ENCODE data around the gene PRKCE.

Gene PRKCE

DNA sequence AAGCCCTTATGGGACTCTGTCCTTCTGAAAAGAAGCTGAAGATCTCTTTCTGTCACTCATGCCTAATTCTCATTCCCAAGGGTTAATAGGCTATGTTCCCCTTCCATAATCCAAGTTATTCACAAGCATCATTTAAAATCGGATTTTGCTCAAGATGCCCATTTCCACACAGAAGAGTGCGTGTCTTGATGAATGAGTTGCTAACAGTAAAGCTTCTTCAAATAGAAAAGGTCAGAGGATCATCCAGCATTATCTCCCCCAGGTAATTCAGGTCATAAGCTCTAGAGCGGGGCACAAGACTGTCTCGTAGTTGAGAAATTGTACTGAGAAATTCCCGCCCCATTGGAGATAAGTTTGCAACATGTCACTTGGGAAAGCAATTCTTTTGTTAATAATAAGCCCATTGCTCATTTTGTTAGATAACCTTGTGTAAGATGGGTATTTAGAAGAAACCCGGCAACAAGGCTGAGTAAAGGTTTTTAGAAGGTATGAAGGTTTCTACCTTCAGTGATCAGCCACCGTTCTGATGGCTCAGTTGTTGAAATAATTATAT lies 355.1 kb downstream of the PRKCE start:
- DNase-seq (ENCODE audit: low read depth in 1 of 2, low spot score in 1 of 2) = no peak

DNA sequence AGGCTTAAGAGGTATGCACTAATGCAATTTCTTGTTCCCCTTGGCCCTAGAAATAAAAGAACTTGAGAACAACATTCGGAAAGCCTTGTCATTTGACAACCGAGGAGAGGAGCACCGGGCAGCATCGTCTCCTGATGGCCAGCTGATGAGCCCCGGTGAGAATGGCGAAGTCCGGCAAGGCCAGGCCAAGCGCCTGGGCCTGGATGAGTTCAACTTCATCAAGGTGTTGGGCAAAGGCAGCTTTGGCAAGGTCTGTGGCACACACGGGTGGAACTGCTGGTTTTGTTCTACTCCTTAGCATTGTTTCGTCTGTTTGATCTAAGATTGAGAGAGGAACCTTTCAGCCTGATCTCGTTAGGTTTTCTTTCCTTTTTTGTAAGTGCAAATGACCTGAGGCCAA lies 355.9 kb downstream of the PRKCE start:
- no peak for DNase-seq (ENCODE audit: low read depth in 1 of 2, low spot score in 1 of 2)

DNA sequence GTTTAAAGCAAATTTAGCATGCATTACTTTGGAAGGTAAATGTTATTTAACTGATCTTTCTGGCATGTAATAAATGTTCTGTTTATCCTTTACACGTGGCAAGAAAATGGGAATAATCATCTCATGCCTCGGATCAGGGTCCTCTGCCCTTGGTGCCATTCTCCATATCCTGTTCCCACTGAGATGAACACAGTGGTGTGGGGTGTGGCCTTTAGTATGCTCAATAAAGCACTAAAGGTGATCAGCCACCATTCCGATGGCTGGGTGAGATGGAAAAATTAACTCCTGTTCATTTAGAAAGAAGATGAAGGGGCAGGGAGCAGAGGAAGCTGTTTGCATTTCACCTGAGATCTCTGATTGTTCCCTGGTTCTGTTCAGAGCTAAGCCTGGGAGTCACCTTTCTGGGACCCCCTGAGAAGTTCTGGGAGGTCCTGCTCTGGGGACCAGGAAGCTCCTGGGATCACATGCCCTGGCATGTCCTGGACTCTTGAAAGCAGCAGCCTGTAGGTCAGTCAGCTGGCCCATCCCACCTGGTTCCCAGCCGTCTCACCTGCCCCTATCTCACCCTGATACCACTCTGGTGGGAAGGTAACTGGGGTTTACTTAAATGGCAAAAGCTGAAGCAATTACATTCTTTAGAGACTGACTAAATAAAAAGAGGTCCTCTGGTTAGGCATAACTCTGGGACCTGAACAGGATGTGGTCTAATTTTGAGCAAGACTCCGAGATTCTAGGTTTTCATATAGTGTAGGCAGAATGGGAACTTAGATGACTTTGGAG lies 356.8 kb downstream of the PRKCE start:
- no peak for DNase-seq (ENCODE audit: low read depth in 1 of 2, low spot score in 1 of 2)

DNA sequence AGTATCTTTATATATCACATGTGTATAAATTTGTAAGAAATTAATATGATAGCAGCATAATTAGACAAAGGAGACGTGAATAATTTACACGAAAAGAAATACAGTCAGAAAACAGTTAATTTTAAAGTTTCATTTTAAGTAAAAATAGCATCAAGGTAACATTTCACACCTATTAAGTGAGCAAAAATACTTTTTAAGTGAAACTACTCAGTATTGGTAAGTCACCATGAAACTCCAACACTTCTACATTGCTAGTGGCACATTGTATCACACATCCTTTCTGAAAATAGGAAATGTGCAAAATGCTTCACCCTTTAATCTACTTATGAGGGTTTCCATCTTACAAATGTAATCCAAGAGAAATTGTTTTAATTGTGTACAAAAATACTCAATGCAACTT lies 357.8 kb downstream of the PRKCE start:
- no peak for DNase-seq (ENCODE audit: low read depth in 1 of 2, low spot score in 1 of 2)

DNA sequence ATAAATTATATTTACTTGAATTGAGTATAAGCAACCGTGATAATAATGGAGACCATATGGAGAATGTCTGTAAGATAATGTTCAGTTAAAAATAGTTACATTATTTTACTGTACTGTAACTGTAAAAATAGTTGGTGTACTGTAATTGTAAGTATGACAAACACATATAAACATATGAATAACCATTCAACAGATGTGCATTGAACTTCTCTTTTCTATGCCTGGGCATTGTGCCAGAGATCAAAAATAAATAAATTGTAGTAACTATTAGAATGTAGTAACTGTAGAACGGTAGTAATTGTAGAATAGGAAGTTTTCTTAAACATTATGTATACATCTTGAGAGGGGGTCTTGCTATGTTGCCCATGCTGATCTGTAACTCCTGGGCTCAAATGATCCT lies 358.3 kb downstream of the PRKCE start:
- no peak for DNase-seq (ENCODE audit: low read depth in 1 of 2, low spot score in 1 of 2)

DNA sequence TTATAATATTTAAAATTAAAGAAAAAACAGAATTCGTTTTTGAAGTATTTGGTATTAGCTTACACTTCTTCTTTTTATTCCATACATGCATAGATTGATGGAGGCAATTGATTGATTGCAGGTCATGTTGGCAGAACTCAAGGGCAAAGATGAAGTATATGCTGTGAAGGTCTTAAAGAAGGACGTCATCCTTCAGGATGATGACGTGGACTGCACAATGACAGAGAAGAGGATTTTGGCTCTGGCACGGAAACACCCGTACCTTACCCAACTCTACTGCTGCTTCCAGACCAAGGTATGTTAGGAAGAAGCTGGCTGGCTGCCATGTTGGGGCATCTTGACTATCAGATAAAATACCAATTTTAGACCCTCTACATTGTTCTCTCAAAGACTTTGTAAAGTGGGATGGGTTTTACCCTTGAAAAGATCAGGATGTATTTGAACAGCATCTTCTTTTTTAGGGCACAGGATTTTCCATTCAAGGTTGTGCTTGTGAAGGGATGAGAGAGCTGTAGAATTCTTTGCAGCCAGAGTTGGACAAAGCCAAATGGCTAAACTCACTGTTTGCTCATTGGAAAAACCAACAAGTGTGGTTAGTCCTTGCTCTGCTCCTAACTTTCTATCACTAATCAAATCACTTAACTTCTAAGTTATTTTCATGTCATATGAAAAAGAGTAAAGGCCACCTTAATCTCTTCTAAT lies 358.9 kb downstream of the PRKCE start:
- DNase-seq (ENCODE audit: low read depth in 1 of 2, low spot score in 1 of 2) = no peak

DNA sequence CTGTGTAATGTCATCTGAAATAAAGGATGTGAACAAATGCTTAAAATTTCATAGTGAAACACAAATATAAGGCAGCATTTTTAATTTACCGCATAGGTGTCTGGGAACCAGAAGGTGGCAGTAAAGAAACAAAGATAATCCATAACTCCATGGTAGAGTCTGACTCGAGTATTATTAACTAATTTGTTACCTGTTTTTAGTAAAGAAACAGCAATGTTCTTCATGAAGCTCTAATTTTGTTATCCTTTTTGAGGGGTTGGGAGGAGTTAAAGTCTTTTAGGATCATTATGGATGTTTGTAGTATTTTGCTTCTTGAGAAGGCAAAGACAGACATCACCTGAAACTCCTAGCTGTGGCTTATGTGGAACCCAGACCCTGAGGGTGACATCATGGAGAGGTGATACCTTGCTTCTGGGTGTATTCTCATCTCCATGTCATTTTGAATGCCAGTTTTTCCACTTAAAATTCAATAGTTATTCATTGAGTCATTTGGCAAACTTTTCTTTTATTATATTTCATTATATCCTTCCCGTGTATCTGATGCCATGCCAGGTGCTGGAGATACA lies 359.5 kb downstream of the PRKCE start:
- DNase-seq (ENCODE audit: low read depth in 1 of 2, low spot score in 1 of 2) = no peak

DNA sequence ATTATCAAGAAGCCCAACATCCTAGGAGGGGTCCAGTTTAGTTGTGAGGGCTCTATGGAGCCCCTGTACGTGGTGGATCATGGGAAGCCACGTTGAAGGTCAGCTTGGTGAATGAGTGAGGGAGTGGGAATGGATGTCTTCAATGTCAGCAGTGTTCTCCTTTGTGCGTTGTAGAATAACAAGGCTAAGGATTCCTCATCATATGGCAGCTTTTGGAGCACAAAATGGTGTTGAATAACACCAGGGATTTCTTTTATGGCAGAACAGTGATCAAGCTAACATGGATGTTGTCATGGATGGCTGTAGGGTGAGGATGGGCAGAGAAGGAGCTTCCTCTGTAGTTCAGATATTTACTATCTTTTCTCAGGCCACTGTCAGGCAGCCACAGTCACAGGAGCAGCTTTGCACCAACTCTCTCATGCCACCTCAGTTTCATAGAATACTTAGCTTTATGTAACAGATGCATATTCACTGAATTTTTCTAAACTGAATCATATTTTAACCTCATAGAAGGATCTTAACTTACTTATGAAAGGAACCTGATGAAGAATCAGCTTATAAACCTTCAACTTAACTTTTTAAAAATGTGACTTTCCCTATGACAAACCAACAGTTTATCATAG lies 361.3 kb downstream of the PRKCE start:
- DNase-seq (ENCODE audit: low read depth in 1 of 2, low spot score in 1 of 2) = no peak

DNA sequence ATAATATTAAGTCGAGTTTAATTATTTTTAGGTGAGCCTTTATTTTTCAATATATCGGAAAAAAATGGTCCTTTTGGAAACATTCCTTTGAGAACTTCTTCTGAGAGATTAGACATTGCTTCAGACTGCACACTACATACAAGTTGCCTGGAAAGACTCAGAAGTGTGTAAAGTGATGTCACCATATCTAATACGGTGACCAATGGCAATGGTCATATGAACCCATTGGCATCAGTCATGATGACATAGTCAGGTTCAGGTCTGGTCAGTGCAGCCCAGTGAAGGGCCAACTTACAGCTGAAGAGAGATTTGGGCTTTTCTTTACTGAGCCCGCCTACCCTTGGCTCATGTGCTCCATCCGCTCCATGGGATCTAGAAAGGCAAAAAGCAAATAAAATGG lies 362.3 kb downstream of the PRKCE start:
- DNase-seq (ENCODE audit: low read depth in 1 of 2, low spot score in 1 of 2) = no peak

DNA sequence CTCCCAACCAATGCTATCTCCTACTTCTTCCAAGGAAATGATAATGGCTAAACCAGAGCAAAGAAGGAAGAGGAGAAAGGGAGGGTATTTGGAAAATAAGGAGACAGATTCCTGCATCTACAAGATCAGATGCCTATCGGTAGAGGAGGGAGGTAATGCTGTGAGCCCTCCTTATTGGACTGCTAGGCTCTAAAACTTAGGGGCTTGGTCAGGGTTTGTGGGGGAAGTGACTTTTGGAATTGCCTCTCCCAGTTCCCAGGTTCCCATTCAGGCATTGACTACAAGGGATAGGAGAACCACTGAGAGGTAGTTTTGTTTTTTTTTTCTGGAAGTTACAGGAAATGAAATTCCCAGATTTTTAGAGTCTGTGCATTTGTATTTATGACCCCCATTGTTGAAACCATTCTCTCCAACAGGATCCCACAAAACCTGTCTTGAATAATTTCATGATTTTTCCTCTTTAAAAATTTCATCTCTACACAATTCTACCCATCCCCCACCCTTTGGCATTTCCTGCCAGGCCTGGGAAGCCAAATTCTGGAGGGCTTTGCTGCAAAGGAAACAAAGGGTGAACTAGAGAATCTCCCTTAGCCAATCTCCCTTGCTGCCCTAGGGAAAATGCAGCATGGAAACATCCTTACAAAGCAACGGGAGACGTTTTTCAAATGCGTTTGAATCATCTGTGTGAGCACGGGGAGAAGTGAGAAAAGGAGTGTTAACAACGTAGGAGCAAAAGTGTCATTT lies 363.6 kb downstream of the PRKCE start:
- no peak for DNase-seq (ENCODE audit: low read depth in 1 of 2, low spot score in 1 of 2)

DNA sequence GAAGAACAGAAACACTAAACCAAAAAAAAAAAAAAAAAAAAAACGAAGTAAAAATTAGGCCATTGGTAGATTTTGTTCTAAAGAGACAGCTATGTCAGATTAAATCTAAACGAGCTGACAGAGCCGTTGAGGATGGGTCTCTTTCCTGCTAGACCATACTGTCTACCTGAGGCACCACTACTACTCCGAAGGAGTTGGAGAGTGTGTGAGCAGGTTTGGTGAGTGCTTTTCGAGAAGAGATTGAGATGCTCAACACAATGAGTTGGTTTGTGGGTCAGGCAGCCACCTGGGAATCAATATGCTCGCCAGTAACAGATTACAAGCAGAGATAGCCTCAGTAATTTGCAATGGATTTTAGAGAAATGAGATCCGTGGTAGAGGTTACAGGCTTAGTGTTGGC lies 364.2 kb downstream of the PRKCE start:
- no peak for DNase-seq (ENCODE audit: low read depth in 1 of 2, low spot score in 1 of 2)

DNA sequence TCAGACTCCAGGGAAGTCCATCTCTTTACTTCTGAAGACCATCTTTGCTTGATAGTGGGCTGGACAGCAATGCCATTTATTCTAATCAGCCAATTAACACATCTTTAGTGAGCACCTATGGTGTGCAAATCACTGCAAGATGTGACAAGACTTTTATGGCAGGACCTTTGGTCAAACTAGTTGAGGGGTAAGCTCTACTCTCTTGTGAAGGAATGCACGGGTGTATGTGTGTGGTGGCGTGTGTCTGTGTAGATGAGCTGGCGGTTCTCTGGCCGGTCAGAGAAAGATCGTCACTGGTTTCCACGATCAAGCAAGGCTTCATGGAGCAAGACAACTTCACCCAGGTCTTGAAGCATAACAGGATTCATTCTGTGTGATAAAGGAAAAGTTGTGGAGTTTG lies 364.6 kb downstream of the PRKCE start:
- no peak for DNase-seq (ENCODE audit: low read depth in 1 of 2, low spot score in 1 of 2)

DNA sequence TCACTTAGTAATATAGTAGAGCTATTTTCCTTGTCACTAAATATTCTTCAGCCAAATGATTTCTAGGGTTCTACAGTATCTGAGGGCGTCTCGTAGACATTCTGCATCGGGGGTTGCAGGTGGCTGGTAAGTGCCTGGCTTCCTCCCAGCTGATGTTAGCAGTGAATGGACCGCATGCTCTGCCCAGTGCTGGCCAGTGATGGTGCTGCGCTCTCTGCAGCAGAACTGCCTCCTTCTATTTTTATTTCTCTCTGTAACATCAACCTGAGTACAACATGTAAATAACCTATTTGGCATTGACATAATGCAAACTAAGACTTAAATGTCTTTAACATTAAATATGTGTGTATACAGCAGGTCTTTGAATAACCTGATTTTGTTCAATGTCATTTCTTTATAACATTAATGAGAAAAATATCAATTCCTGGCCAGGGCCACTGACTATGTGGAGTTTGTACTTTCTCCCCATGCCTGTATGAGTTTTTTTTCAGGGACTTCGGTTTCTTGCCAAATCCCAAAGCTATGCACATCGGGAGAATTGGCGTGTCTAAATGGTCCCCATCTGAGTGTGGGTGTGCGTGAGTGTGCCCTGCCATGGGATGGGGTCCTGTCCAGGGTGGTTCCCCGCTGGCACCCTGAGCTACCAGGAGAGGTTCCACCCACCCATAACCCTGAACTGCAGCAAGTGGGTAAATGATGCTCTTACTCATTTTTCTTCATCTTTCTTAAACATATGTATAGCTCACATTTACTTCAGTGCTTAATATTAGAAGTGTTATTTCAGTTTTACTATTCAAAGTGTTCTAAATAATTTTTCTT lies 367.5 kb downstream of the PRKCE start:
- DNase-seq (ENCODE audit: low read depth in 1 of 2, low spot score in 1 of 2) = no peak

DNA sequence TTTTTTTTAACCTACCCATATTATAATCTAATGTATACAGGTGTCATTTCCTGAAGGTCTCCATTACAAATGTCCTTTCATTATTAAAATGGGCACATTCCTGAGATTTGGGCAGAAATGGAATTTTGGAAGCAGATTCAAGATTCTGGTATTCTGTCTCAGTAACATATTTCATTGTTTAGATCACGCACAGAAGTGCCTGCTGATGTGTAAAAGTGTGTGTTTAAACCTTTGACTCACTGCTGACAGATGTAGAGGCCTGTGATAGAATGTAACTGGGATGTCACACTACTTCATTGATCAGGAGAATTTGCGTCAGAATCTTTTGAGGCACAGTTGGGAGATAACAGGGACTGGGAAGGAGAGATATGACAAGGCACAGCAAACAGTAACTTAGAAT lies 368.9 kb downstream of the PRKCE start:
- DNase-seq (ENCODE audit: low read depth in 1 of 2, low spot score in 1 of 2) = no peak

DNA sequence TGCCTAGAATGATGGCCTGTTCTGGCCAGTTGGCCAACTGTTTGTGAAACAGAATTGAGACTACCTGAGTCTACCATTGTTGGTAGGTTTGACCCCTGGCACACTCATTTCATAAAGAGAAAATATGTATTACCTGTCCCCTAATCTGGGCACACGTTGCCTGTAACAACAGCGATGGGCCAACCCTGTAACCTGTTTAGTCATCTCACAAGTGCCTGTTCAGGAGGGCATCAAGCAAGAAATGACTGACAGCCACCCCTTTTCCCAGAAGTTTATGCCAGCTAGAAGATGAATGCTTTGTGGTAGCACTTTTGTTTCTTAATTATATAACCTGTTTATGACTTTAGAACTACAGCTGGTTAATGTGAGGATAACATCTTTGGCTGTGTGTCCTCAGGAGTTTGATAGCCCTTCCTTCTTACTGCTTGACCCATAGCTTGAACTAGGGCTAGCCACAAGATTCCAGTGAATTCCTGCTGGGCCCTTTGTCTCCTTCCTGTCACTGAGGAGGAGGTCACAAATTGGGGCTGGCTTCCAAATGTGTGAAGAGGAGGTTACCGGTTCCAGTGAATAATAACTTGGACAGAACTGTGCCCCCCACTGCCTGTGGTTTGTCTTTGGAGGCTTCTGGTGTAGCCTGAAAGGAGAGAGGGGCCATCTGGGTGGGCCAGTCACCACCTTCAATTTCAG lies 371.8 kb downstream of the PRKCE start:
- no peak for DNase-seq (ENCODE audit: low read depth in 1 of 2, low spot score in 1 of 2)

DNA sequence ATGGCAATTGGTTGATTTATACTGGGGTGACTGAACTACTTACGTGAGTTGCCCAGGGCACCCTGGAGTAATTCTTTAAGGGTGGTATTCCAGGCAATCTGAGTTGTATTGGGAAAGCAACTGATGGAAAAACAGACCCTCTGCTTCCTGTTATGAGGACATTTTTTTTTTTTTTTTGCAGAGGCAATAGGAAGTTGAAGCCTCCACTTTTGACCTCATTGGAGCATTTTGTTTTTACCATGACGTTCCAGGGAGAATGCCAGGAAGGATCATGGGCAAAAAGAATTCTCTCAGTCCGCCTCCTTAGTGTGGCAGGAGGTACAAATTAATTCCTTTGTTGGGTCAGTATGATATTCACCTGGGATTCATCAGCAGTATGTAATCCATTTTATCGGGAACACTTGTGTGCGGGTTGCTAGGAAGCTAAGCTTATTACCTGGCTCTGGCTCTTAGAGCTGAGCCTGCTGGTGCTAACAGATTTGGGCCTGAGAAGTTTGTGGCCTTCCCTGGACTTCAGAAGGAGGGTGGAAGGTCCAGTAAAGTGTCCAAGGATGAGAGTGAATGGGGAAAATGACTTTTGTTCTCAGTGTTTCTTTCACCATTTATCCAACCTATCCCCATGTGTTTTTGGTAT lies 372.8 kb downstream of the PRKCE start:
- no peak for DNase-seq (ENCODE audit: low read depth in 1 of 2, low spot score in 1 of 2)

DNA sequence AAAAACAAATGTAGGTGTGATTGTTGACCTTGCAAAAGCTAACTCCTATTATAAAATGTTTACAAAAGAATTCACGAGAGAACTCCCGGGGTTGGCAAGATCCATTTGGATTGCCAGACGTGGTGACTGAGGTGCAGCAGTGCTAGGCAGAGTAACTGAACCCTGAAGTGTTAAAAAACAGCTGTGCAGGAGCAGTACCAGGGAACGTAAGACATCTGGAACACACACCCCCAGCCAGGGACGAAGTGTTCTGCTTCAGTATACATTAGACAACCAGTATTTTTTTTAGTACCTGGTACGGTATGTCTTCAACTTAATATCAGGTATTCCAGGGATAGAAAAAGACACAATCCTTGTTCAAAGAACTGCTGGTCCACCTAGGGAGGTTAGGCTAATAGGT lies 373.6 kb downstream of the PRKCE start:
- DNase-seq (ENCODE audit: low read depth in 1 of 2, low spot score in 1 of 2) = no peak

DNA sequence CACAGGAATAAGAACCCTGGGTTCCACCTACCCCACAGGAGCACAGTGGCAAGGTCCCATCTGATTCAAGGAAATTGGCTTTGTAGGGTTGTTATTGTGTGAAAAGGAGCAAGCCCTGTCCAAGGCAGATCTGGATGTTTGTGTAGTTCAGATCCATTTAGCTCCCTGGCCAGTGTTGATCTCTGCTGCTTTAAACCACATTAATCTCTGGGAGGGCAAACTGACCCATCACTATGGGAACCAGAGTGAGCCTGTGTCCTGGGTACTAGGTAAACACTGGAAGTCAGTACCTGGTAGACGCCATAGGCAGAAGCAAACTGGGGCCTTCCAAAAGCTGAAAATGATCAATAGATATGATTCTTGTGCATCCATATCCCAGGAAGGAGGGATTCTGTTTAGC lies 374.2 kb downstream of the PRKCE start:
- no peak for DNase-seq (ENCODE audit: low read depth in 1 of 2, low spot score in 1 of 2)

DNA sequence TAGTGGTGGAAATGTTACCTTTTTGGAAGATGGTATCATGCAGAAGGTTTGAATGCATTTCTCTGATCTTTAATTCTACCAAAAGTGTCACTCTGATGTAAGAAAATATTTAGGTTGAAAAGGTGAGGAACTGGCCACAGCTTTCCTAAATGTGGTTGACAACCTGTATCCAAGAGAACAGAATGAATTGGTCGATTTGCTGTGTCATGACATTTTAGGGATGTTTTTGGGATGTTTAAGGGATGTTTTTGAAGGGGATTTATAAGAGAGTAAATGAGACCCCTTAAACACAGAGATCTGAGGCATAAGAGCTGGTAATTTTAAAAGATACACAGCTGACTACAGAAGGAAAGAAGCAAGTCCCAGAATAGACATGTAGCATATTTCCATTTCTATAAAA lies 375.0 kb downstream of the PRKCE start:
- no peak for DNase-seq (ENCODE audit: low read depth in 1 of 2, low spot score in 1 of 2)

All from activated T-helper 1 cell treated with anti-CD3 and anti-CD28 coated beads, Interleukin-2, amount 50 U/mL, for 16 hours (primary cell).